Heart left ventricle (tissue), 13 donors: ENCODE results near the gene EPYC.

Source experiments
- CTCF ChIP-seq, 12 donors: fragments of 200-600 bp; sonication (generic) in 4 of 12; IDR thresholded peaks; one replicate each; pipeline versions ENCODE4 v1.5.0 to v1.8.0; 2018 to 2022; ENCODE audit warnings: antibody characterized with exemption in 12 of 12, mild to moderate bottlenecking in 5 of 12
- POLR2A ChIP-seq, 2 donors: fragments of 450-650 bp; IDR thresholded peaks; one replicate each; pipeline ENCODE4 v1.6.1; 2017; ENCODE audit warnings: antibody characterized with exemption in 2 of 2, mild to moderate bottlenecking in 2 of 2, moderate library complexity in 2 of 2
- donor health status: ischemic (EF 13 %, LVEDD 7.1; RV severe dilation, severe dysfunction).
- donor health status: DM: no; HTN: yes; CAD: no.
- donor health status: DM: no; HTN: no; CAD: no.
- donor health status: ischemic (EF 25% LVEDD 6.9; RV normal size, moderate dysfunction).
- donor health status: ischemic (EF 25% LVEDD 5.7; RV mildly dilated, moderate dysfunction).
- donor health status: ischemic (EF 35%, LVEDD 5.7; RV mildly dilated, moderate dysfunction).
- donor health status: nonischemic (EF 11% LVEDD 7.7; RV severe dilation, severe dysfunction).
- donor health status: DM: yes; HTN: yes; CAD: no.
- donor health status: PGD.
- donor health status: ischemic (EF 29% LVEDD 5.4; RV normal size, mild dysfunction).
- donor health status: nonischemic (EF 23%, LVEDD 6.1; RV moderate dilation, normal function).

DNA sequence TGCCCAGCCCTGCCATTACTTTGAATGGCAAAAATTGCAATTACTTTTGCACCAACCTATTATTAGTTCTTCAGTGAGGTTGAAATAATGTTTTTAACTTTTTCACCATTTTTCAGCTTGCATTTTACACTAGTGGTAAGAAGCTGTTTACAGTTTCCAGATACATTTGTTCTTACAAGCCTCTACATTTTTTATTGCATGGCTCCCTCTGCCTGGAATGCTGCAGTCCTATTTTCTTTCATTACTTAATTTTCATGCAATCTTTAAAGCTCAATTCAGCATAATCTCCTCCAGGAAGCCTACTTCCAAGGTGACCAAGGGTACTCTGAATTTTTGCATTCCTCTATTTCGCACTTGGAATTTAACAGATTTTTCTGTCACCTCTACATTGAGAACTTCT lies 83.2 kb downstream of the EPYC start:
- no peak for TF ChIP-seq CTCF (IDR thresholded peaks at IDR 0.05)
- TF ChIP-seq POLR2A (IDR thresholded peaks at IDR 0.05): no peak
